PFSK-1 (cell line): Measurements from ENCODE around the gene PRKCE.

ENCODE experiments used
- FOXP2 ChIP-seq: optimal IDR thresholded peaks from 2 replicates; pipeline ENCODE3; 2011; ENCODE audit warnings: borderline replicate concordance, control low read depth, inconsistent platforms; ENCODE audit not compliant: insufficient read depth; ENCODE audit errors: extremely low read length, extremely low read depth
- POLR2AphosphoS5 ChIP-seq: IDR thresholded peaks from 2 replicates; pipeline ENCODE4 v1.6.1; 2012; ENCODE audit warnings: low read depth, mild to moderate bottlenecking, control low read depth, low read length, moderate library complexity
- REST ChIP-seq, 2 experiments: IDR thresholded peaks; 2 replicates each; pipeline versions ENCODE4 v1.6.1 to v1.8.0; 2011 to 2012; ENCODE audit warnings: low read depth in 2 of 2, low read length in 2 of 2, control low read depth in 1 of 2, inconsistent platforms in 1 of 2, mild to moderate bottlenecking in 1 of 2, moderate library complexity in 1 of 2; ENCODE audit not compliant: insufficient read depth in 1 of 2
- SIN3A ChIP-seq: IDR thresholded peaks from 2 replicates; pipeline ENCODE4 v1.6.1; 2012; ENCODE audit warnings: mild to moderate bottlenecking, low read length, moderate library complexity, borderline replicate concordance; ENCODE audit not compliant: insufficient read depth
- TAF1 ChIP-seq: IDR thresholded peaks from 2 replicates; pipeline ENCODE4 v1.6.1; 2012; ENCODE audit warnings: low read length, control low read depth, borderline replicate concordance; ENCODE audit not compliant: insufficient read depth

PRKCE gene

GRCh38 chr2:45776160-45776955 is 124.9 kb downstream of the PRKCE start:
- TF ChIP-seq POLR2AphosphoS5 (no peak), TAF1 (no peak), FOXP2 (no peak), REST (IDR thresholded peaks at IDR 0.05; ENCODE audit: insufficient read depth in 1 of 2, low read depth in 2 of 2, low read length in 2 of 2) (no peak), SIN3A (no peak)

- no peak for TF ChIP-seq REST (IDR thresholded peaks at IDR 0.05; ENCODE audit: insufficient read depth in 1 of 2, low read depth in 2 of 2, low read length in 2 of 2)
- no peak for TF ChIP-seq TAF1
- no peak for TF ChIP-seq POLR2AphosphoS5
- TF ChIP-seq SIN3A: no peak
- no peak for TF ChIP-seq FOXP2
Observed at GRCh38 chr2:45777996-45778719, 126.7 kb downstream of the PRKCE start.

- TF ChIP-seq SIN3A (no peak), TAF1 (no peak), FOXP2 (no peak), REST (IDR thresholded peaks at IDR 0.05; ENCODE audit: insufficient read depth in 1 of 2, low read depth in 2 of 2, low read length in 2 of 2) (no peak), POLR2AphosphoS5 (no peak)
Observed at GRCh38 chr2:45778720-45779171, 127.3 kb downstream of the PRKCE start.

- no peak for TF ChIP-seq POLR2AphosphoS5
- TF ChIP-seq REST (IDR thresholded peaks at IDR 0.05; ENCODE audit: insufficient read depth in 1 of 2, low read depth in 2 of 2, low read length in 2 of 2): no peak
- no peak for TF ChIP-seq SIN3A
Observed at GRCh38 chr2:45780541-45781463, 129.3 kb downstream of the PRKCE start.
